Progenitor cell of endocrine pancreas (in vitro differentiated cells): Measurements from ENCODE around the gene SLC38A8. TPM values are rescaled to one million over a fixed set of nuclear protein-coding genes. Genes with fewer than 3 reads are reported as not detected.

Experiments
- DNase-seq: peaks from one replicate; pipeline ENCODE4 v3.0.0; 2021; ENCODE audit warnings: low spot score; ENCODE audit not compliant: unreplicated experiment
- H3K27ac Mint-ChIP-seq: 2 replicates; pipeline ENCODE4 v1.8.0; 2021; ENCODE audit warnings: mild to moderate bottlenecking, moderate library complexity, mixed read lengths
- H3K27me3 Mint-ChIP-seq: 2 replicates; pipeline ENCODE4 v1.8.0; 2021; ENCODE audit warnings: mixed read lengths
- H3K36me3 Mint-ChIP-seq: 2 replicates; pipeline ENCODE4 v1.8.0; 2022; ENCODE audit warnings: mixed read lengths; ENCODE audit not compliant: insufficient read depth
- H3K4me1 Mint-ChIP-seq: 2 replicates; pipeline ENCODE4 v1.8.0; 2021; ENCODE audit warnings: low read depth, mixed read lengths
- H3K4me3 Mint-ChIP-seq: 2 replicates; pipeline ENCODE4 v1.8.0; 2021; ENCODE audit warnings: low read depth, mild to moderate bottlenecking, moderate library complexity, mixed read lengths
- H3K9me3 Mint-ChIP-seq: 2 replicates; pipeline ENCODE4 v1.8.0; 2021; ENCODE audit warnings: low read depth, mixed read lengths
- CTCF ChIP-seq: fragments of 200-600 bp; sonication (generic); IDR thresholded peaks from one replicate; pipeline ENCODE4 v1.5.0; 2021; ENCODE audit warnings: antibody characterized with exemption, mild to moderate bottlenecking; ENCODE audit not compliant: unreplicated experiment
- total RNA-seq: library from RNA; stranded (reverse); gene quantifications from 2 replicates; pipeline ENCODE4 v1.2.1, GENCODE V29; 2021

SLC38A8 gene
- total RNA-seq, 1 donor from 2014 or later: 0.24 TPM

- H3K27me3 Mint-ChIP-seq: peaks cover 16% of the 10 kb centered on the region
Observed at GRCh38 chr16:84036982-84037425, 5.6 kb downstream of the SLC38A8 start.

GRCh38 chr16:84036131-84036530 is 6.5 kb downstream of the SLC38A8 start:
- Mint-ChIP-seq H3K36me3 (peaks cover 2% of the 10 kb centered on the region), H3K27me3 (peaks cover 19% of the 10 kb centered on the region), H3K4me3 (no peak overlapping the region), H3K4me1 (no peaks in the 10 kb centered on the region), H3K27ac (no peak overlapping the region), H3K9me3 (peaks cover 7% of the 10 kb centered on the region)
- DNase-seq: no peak
- no peak for TF ChIP-seq CTCF

More at GRCh38 chr16:84036982-84037425, 5.6 kb downstream of the SLC38A8 start:
- H3K4me3 Mint-ChIP-seq: no peak overlapping the region
- H3K9me3 Mint-ChIP-seq: peaks cover 7% of the 10 kb centered on the region
- no peak for TF ChIP-seq CTCF
- no peak overlapping the region for H3K27ac Mint-ChIP-seq
- H3K36me3 Mint-ChIP-seq: peaks cover 2% of the 10 kb centered on the region
- no peaks in the 10 kb centered on the region for H3K4me1 Mint-ChIP-seq
- DNase-seq: no peak

- H3K27me3 Mint-ChIP-seq: peaks cover 17% of the 10 kb centered on the region
- H3K4me3 Mint-ChIP-seq: no peak overlapping the region
- peaks cover 7% of the 10 kb centered on the region for H3K9me3 Mint-ChIP-seq
- no peak overlapping the region for H3K27ac Mint-ChIP-seq
- H3K36me3 Mint-ChIP-seq: peaks cover 2% of the 10 kb centered on the region
- no peak for DNase-seq
- no peak for TF ChIP-seq CTCF
- no peaks in the 10 kb centered on the region for H3K4me1 Mint-ChIP-seq
Observed at GRCh38 chr16:84034516-84034915, 8.1 kb downstream of the SLC38A8 start.

- Mint-ChIP-seq H3K4me1 (no peaks in the 10 kb centered on the region), H3K27me3 (peaks cover 17% of the 10 kb centered on the region), H3K9me3 (peaks cover 7% of the 10 kb centered on the region), H3K4me3 (no peak overlapping the region), H3K27ac (no peak overlapping the region), H3K36me3 (peaks cover 2% of the 10 kb centered on the region)
- TF ChIP-seq CTCF: no peak
- DNase-seq: no peak
Observed at GRCh38 chr16:84033251-84034195, 9.1 kb downstream of the SLC38A8 start.

GRCh38 chr16:84032458-84033178 is 10.0 kb downstream of the SLC38A8 start:
- H3K27ac Mint-ChIP-seq: no peak overlapping the region
- no peak overlapping the region for H3K4me3 Mint-ChIP-seq
- H3K27me3 Mint-ChIP-seq: peaks cover 22% of the 10 kb centered on the region
- DNase-seq: no peak
- peaks cover 2% of the 10 kb centered on the region for H3K36me3 Mint-ChIP-seq
- H3K4me1 Mint-ChIP-seq: no peaks in the 10 kb centered on the region
- H3K9me3 Mint-ChIP-seq: peaks cover 7% of the 10 kb centered on the region
- no peak for TF ChIP-seq CTCF
